Astrocyte of the spinal cord (primary cell): ENCODE results near the gene BTBD2.

Experiments used
- DNase-seq: peaks from one replicate; pipeline ENCODE4 v3.0.0; 2011; ENCODE audit warnings: low read depth, low spot score
- H3K4me3 ChIP-seq: 2 replicates; pipeline ENCODE4 v1.5.1; 2011; ENCODE audit warnings: low read depth, mild to moderate bottlenecking, low read length, moderate library complexity
- CTCF ChIP-seq: IDR thresholded peaks from 2 replicates; pipeline ENCODE4 v1.5.1; 2012; ENCODE audit warnings: low read depth, mild to moderate bottlenecking, low read length, inconsistent platforms
- in situ Hi-C: cut with HindIII; loops from 2 replicates; pipeline ENCODE4 v1.10.0; 2017; ENCODE audit warnings: low sequenced_read_pairs

Gene BTBD2

DNA sequence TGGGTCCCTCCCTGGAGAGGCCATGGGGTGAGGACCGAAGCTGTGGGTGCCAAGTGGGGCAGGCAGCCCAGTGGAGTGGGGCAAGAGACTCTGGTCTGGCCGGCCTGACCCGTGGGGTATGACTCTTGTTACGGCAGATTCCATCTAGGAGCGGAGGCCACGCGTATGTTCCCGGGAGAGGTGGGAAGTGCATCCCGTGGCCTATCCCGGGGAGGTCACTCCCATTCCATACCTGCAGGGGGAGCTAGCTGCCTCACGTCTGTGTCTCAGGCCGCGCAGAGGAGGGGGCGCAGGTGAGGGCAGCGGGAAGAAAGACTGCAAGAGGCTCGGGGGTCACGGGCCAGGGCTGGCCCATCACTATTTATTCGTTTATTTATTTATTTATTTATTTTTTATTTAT is 69.6 kb downstream of the BTBD2 start:
- peak; percentile 62 for TF ChIP-seq CTCF
- H3K4me3 ChIP-seq = no peak overlapping the region
- no peak for DNase-seq
- in situ Hi-C loops = no loop called here

GRCh38 chr19:1944916-1945561 is 70.5 kb downstream of the BTBD2 start:
- no peak overlapping the region for H3K4me3 ChIP-seq
- no peak for DNase-seq
- no peak for TF ChIP-seq CTCF
- in situ Hi-C loops = no loop called here

DNA sequence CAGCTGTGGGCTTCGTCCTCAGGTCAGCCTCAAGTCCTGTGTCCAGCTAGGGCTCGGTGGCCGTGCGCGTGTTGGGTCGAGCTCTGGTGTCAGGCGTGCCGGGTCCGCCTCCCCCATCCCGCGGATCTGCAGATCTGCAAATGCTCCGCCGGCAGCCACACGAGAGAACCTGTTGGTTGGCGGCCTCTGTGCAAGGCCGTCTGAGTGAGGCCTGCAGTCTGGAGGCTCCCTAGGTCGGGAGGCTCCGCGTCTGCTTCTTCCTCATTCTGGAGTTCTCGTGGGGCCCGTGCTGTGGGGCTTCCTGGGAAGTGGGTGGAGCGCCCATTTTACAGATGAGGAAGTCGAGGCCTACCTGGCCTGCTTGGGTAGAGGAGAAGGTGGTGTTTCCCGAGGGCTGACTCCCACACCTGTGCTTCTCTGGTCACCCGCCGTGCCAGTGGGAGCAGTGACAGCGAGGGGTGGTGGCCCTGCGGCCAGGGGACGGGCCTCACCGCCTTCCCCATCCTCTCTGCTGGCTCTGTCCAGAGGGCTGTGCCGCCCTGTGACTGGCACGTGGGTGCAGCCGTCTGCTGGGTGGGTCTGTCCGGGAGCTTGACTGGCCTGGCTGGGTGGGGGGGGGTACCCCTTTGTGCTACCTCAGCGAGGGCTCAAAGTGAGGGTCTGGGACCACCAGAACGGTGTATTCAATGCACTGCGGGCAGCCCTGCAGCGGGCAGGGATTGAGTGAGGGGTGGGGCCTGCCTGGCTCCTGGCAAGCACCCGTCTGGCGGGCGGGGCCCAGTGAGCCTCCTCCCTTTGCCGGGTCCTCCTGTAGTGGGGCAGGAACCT is 71.2 kb downstream of the BTBD2 start:
- no peak for DNase-seq
- TF ChIP-seq CTCF = no peak
- H3K4me3 ChIP-seq = no peak overlapping the region
- in situ Hi-C loops = no loop called here

DNA sequence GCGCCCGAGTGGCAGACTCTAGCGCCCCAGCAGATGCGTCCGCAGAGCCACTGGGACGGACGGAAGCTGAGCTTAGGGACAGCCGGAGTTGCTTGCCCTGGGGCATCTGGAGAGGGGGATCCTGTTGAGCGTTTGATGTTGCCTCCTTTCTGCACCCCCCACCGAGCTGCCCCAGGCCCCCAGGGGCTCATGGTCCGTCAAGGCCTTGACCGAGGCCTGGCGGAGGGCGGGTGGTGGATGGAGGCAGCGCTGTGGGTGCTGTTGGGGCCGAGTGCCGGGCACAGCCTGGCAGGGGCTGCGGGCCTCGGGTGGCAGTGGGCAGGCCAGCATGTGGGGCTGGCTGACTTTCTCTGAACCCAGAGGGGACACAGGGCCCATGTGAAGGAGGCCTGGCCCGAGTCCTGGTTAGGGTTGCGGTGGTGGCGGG is 71.8 kb downstream of the BTBD2 start:
- no peak for TF ChIP-seq CTCF
- in situ Hi-C loops = no loop called here
- H3K4me3 ChIP-seq = no peak overlapping the region
- DNase-seq = no peak

- TF ChIP-seq CTCF = no peak
- DNase-seq = peak; percentile 35
- in situ Hi-C loops = no loop called here
- H3K4me3 ChIP-seq = peak overlapping the region; percentile 63
Measured at GRCh38 chr19:1942934-1943555, 72.5 kb downstream of the BTBD2 start.

GRCh38 chr19:1942078-1942933 is 73.2 kb downstream of the BTBD2 start:
- H3K4me3 ChIP-seq = peak overlapping the region; percentile 63
- in situ Hi-C loops = no loop called here
- peak; percentile 68 for DNase-seq
- TF ChIP-seq CTCF = no peak
